HG02973 (cell line): Measurements from ENCODE around the gene DIPK1B.

Experiments
- ATAC-seq: cut with Tn5 transposase; IDR thresholded peaks from one replicate; pipeline ENCODE4 v1.9.1; 2021; ENCODE audit warnings: moderate library complexity; ENCODE audit not compliant: unreplicated experiment

DIPK1B gene

DNA sequence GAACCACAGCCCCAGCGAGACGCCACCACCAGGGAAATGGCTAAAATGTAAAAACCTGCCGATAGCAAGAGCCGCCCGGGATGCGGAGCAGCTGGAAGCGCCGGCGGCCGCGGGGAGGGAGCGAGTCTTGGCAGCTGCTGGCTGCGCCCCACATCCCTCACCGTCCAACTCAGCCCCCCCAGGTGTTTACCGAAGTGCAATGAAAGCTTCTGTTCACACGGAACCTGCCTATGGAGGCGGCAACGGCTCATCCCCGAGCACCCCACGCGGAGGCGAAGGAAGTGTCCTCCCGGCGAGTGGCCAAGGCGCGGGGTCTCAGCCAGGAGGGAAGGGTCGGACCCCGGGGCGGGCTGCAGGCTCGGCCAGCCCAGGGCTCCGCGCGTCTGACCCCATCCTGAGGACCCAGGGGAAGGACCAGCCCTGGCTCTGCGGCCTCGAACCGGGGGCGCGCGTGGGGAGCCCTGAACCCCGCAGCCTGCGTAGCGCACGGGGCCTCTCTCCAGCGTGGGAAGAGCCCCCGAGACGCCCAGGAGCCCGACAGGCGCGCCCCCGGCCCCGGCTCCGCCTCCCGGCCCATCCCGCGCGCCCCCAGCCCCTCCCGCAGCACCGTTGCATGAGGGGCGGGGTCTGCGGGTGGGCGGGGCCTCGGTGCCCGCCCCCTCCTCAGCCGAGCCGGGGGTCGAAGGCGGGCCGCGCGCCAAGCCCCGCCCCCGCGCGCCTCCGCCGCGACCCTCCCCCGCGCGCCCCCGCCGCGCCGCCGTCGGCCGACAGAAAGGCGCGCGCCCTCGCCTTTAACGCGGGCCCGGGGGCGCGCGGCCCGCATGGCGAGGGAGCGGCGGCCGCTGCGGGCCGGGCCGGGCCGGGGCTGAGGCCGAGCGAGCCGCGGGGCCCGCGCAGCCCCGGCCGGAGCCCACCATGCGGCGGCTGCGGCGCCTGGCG lies at the start of gene DIPK1B:
TSS of gene DIPK1B (plus strand) at position 822 of the 939 bp plus-strand sequence. CDS start at position 916, 94 bp downstream.
- no peak for ATAC-seq

DNA sequence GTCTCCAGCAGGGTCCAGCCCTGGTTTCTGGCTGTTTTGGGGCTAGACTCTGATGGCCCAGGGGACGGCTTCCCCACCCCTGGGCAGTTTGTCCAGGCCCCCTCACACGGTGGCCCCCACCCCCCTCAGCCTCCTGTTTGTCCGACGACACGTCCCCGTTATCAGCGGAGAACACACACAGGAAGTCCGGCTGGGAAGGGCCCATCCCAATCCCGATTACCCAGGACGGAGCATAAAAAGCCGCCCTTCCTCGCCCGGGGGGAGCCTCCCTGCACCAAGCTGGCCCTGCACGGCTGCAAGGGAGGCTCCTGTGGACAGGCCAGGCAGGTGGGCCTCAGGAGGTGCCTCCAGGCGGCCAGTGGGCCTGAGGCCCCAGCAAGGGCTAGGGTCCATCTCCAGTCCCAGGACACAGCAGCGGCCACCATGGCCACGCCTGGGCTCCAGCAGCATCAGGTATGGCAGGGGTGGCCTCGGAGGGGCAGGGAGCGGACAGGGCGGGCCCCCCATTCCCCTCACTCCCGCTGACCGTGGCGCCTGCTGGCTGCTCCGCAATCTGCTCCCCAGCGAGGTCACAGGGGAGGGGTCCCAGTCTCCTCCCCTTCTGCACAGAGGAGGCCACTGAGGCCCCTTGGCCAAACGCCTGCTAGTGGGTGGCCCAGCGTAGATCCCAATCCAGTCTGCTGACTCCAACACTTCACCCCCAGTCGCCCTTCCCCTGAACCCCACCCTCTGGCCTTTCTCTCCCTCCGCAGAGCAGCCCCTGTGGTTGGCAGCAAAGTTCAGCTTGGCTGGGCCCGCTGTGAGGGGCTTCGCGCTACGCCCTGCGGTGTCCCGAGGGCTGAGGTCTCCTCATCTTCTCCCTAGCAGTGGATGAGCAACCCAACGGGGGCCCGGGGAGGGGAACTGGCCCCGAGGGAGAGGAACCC lies 49.5 kb upstream of the DIPK1B start, which contains the start of gene EGFL7:
TSS of gene EGFL7 (plus strand) at position 261 of the 926 bp plus-strand sequence. CDS start 5,367 bp downstream, outside the sequence.
- no peak for ATAC-seq

DNA sequence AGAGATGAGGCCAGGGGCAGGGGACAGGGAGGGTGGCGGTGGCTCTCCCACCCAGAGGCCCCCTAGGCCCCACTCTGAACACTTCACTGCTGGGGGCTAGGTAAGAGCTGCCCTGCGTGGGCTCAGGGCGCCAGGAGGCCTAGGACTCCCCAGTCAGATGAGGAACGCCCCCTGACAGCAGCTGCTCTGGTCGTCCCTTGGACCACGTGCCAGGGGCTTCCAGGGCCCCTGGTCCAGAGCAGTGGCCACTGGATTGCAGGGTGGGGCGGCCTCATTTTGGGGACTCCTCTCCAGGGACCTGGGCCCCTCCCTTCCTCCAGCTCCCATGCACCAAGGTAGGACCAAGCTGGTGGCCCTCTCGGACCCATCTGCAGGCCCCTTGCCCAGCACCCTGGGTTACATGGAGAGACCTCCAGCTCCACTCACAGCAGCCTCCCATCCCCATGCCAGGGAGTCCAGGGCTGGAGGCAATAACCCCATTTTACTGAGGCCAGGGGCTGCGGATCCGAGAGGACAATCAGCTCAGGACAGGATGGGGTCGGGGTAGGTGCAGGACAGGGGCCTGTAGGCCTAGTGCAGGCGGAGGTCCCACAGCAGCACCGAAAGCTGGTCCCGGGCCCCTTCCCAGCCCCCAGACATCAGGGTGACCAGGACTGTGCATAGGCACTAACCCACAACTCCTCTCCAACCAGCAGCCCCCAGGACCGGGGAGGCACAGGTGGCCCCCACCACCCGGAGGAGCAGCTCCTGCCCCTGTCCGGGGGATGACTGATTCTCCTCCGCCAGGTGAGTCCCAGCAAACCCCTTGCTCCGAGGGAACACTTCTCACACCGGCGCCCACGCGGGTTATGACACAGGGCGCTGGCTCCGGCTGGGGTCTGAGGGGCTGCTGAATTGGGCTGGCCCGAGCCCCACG lies 48.1 kb upstream of the DIPK1B start:
- ATAC-seq, result no peak

DNA sequence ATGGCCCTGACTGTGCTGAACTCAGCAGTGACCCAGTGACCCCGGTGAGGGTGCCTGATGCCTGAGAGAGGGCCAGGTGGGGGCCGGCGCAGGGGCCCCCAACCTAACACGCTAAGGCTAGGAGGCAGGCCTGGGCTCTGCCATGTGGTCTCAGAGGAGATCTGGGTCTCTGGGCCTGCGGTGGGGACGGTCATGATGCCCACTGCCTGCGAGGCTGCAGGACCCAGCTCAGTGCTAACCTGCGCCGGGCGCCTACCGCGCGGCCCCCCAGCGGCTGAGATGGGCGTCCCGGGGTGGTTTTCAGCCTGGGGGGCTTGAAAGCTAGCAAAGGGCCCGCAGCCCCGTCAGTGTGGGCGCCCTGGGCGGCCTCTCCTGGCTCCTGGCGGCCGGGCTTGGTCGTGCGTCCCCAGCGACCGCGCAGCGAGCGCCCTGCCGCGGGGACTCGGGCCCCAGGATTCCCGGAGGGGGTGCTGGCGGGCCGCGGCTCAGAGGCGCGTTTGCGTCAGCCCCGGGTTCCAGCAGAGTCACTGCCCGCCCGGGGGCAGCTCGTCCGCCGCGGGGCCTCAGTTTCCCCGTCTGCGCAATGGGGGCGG lies 47.2 kb upstream of the DIPK1B start:
- no peak for ATAC-seq

DNA sequence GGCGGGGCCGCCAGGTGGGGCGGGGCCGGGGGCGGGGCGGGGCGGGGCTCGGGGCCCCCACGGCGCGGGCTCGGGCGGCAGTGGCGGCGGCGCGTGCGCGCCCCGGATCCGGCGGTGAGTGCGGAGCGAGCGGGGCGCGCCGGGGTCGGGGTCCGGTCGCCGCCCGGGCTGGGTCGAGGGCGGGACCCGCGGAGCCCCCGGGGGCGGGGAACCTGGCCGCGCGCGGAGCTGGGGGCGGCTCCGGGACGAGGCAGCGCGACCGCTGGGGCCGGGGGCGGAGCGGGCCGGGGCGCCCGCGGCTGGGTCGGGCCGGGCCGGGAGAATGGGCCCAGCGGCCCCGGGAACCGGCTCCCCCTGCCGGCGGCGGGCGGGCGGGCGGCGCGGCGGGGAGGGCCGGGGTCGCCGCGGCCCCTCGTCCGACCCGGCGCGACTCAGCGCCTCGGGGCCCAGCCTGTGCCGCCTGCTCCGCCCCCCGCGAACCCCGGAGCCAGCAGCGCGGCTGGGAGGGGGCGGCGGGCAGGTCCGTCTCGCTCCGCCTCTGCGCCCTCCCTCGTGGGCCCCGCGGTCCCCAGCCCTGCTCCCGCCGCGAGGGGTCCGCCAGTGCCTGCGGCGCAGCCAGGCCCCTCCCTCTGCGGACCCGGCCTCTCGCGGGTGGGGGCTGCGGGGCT lies 46.5 kb upstream of the DIPK1B start:
- ATAC-seq, result no peak

DNA sequence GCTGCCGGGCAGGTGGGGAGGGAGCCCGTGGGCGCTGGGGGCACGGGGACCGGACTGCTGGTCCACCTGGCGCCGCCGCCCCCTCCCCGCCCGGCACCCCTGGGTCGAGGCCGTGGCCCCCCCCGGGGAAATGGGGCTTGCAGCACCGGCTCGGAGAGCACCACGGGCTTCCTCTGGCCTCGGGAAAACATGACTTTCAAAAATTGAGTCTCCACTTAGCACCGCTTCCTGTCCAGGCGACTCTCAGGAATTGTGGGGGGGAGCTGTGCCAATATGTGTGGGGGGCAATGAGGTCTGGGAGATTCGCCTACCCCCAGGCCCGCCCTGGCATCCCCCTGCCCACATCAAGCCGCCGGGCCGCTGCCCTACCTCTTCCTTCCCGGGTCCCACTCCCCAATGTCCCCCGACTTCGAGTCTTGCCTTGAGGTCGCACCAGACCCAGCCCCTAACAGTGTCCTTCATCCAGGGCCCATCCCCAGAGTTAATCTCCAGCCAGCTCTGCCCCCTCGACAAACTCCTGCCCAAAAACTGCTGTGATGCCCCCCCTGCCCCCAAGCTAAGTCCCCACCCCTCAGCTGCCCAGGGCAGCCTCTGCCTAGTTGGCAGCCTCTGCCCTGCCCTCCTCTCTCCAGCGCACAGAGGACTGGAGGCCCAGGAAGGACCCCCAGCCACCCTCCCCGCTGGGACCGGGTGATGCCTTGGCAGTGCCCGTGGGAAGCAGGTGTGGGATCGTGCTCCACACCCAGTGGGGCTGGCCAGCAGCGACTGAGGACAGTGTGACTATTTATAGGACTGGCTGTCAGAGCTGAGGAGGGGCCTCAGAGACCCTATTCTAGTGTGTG lies 45.8 kb upstream of the DIPK1B start:
- ATAC-seq, result no peak

DNA sequence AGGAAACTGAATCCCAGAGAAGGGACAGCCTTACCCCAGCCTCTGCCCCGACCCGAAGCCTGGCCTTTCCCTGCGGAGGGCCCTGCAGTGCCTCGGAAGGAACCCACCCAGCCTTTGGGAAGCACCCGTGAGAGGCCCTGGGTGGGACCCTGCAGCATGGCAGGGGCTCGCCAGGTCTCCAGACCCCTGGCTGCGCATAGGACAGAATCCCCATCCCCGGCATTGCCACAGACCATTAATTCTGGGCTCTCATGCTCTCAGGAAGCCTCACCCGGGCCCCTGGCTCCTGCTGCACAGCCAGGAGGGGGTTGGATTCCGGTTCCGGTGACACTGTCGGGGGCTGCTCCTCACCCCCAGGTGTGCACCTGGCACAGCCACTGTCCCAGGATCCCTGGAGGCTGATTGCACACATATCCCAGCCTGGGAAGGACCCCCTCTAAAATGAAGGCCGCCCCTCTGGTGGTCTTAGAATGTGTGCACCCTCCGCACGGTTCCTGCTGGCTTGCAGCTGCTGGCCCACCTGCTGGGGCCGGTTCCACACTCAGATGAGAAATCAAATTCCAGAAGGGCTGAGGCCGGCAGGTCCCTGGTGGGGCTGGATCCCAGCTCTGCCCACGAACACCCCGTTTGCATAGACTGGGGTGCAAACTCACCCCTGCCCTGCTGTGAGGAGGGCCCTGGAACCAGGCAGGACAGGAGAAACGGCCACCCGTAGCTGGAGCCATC lies 45.0 kb upstream of the DIPK1B start:
- no peak for ATAC-seq

DNA sequence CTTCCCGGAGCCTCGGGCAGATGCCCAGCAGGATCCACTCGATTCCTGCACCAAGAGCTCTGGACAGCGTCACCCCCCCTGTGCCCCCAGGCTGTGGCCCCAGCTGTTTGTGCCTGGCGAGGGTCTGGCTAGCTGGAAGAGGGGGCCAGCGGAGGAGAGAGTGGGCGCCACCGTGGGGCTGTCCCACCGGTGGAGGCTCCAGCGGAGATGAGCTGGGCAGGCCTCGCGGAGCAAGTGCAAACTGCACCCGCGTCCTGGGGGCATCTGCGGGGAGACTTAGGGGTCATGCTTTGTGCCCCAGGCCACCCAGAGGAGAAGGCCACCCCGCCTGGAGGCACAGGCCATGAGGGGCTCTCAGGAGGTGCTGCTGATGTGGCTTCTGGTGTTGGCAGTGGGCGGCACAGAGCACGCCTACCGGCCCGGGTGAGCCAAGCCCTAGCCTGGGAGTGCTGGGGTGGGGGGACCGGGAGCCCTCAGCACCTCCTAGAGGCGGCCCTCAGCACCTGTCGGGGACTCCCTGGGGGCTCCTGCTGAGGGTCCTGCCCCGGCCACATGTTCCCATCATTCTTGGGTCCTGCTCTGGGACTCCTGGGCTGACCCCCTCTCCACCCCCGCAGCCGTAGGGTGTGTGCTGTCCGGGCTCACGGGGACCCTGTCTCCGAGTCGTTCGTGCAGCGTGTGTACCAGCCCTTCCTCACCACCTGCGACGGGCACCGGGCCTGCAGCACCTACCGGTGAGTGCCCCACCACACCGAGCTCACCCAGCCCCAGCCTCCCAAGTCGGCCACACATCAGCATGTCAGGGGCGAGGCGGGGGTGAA lies 44.2 kb upstream of the DIPK1B start:
- ATAC-seq, result no peak

DNA sequence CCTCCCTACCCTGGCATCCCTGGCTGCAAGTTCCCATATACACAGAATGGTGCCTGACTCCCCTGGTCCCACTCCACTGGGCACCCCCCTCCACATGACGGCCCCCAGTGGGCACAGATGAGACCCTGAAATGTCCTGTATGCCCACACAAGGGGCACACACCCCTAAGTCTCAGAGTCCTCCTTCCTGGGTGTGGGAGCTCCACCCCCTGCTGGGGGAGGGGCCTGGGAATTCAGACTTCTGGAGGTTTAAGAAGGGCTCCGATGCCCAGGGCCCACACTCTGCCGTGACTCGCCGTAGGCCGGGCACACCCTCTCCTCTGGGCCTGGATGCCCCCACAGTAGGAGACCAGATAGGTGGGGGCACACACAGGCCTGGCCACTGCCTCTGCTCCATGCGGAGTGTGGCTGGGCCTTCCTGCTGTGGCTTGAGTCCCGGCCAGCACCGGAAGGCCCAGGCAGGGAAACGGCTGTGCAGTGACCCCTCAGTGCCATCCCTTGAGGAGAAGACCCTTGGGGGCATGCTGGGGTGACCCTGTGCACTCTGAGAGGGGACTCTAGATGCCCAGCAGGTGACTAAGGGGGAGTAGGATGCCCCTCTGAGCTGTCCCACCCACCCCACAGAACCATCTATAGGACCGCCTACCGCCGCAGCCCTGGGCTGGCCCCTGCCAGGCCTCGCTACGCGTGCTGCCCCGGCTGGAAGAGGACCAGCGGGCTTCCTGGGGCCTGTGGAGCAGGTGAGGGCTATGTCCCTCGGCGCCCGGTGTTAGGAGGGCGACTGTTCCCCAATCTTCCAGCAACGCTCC lies 43.2 kb upstream of the DIPK1B start:
- ATAC-seq, result no peak

DNA sequence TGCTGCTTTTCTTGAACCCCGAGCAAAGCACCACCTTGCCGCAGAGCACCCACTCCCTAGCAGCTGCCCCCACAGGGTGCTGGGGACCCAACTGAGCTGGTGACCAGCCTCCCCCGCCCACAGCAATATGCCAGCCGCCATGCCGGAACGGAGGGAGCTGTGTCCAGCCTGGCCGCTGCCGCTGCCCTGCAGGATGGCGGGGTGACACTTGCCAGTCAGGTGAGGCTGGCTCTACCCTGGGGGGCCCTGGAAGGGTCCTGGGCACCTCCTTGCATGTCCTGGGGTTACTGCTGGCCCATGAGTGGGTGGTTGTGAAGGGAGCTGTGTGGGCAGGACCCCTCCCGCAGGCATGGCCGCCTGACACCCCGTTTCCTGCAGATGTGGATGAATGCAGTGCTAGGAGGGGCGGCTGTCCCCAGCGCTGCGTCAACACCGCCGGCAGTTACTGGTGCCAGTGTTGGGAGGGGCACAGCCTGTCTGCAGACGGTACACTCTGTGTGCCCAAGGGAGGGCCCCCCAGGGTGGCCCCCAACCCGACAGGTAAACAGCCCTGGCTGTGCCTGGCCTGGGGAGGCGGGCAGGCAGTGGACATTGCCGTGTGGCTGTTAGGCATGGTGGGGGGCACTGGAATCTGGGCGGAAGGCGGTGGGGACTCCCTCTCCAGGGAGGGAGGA lies 42.4 kb upstream of the DIPK1B start:
- no peak for ATAC-seq

DNA sequence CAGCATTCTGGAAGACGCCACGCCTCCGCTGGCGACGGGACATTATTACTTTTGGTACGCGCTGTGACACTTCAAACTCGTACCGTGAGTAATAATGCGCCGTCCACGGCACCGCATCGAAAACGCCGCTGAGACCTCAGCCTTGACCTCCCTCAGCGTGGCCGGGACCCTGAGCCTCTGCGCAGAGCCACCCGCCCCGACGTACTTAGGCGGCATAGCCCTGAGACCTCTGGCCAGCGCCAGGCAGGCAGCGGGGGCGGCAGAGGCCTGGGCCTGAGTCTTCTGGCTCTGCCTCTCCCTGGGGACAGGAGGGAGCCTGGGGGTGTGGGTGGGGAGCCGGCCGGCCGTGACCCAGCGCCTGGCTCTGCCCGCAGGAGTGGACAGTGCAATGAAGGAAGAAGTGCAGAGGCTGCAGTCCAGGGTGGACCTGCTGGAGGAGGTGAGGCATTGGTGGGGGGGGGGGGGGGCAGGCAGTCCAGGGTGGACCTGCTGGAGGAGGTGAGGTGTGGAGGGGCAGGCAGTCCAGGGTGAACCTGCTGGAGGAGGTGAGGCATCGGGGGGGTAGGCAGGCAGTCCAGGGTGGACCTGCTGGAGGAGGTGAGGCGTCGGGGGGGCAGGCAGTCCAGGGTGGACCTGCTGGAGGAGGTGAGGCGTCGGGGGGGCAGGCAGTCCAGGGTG lies 41.7 kb upstream of the DIPK1B start:
- no peak for ATAC-seq

DNA sequence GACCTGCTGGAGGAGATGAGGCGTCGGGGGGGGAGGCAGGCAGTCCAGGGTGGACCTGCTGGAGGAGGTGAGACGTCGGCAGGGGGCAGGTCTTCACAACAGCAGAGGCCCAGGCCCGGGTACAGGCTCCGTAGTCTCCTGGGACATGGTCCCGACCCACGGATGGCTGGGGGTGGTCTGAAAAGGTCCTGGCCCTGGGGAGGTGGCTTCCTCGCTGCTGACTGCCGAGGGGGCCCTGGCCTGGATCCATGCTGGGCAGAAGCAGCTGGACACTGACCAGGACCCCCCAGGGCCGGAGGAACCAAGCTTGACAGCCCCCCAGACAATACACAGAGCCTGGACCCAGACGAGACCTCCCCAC lies 41.1 kb upstream of the DIPK1B start:
- ATAC-seq, result no peak

DNA sequence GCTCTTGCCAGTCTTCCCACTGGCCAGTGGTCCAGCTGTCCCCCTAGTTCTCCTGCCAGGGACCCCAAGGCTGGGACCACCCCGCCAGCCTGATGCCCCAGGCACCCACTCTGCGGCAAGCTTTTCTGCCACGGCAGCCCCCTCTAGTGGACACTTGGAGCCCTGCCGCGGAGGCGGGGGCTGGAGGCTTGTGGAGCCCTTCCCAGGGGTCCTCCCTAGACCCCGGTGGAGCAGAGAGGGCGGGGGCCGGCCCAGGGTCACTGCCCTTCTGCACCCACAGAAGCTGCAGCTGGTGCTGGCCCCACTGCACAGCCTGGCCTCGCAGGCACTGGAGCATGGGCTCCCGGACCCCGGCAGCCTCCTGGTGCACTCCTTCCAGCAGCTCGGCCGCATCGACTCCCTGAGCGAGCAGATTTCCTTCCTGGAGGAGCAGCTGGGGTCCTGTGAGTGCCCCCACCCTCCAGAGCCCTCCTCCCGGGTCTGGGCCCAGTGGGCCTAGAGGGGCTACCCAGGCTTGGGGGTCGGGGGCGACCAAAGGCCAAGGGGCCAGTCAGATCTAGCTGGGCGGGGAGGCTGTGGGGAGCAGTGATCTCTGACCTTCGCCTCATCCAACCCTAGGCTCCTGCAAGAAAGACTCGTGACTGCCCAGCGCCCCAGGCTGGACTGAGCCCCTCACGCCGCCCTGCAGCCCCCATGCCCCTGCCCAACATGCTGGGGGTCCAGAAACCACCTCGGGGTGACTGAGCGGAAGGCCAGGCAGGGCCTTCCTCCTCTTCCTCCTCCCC lies 40.5 kb upstream of the DIPK1B start:
- no peak for ATAC-seq

DNA sequence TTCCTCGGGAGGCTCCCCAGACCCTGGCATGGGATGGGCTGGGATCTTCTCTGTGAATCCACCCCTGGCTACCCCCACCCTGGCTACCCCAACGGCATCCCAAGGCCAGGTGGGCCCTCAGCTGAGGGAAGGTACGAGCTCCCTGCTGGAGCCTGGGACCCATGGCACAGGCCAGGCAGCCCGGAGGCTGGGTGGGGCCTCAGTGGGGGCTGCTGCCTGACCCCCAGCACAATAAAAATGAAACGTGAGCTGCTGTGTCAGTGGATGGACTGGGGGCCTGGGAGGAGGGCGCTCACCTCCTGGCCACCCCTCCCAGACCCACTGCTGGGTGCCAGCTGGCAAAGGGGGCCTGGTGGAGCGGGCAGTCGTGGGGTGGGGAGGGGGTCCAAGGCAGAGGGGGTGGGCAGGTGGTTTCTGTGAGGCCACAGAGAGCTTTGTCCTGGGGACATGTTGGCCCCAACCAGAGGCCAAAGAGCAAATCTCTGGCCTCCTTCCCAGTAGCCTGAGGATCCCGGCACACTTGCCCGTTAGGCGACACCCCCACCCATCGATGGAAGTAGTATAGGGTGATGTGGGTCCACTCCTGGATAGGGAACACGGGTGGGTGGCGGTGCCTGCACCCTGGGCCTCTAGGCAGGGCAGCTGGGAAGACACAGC lies 39.8 kb upstream of the DIPK1B start:
- ATAC-seq, result no peak
